Chondrocyte (in vitro differentiated cells): ENCODE measurements around the gene HEXA. TPM values are rescaled to one million over a fixed set of nuclear protein-coding genes. Genes with fewer than 3 reads are reported as not detected.

Experiments
- DNase-seq: peaks from one replicate; pipeline ENCODE4 v3.0.0; 2021; ENCODE audit warnings: mixed read lengths, low spot score
- H3K27ac Mint-ChIP-seq: one replicate; pipeline ENCODE4 v1.8.0; 2021; ENCODE audit warnings: mild to moderate bottlenecking, moderate library complexity, mixed read lengths; ENCODE audit not compliant: unreplicated experiment
- H3K27me3 Mint-ChIP-seq: 2 replicates; pipeline ENCODE4 v1.8.0; 2021; ENCODE audit warnings: low read depth, mixed read lengths
- H3K36me3 Mint-ChIP-seq: 2 replicates; pipeline ENCODE4 v1.8.0; 2021; ENCODE audit warnings: low read depth, mixed read lengths
- H3K4me1 Mint-ChIP-seq: 2 replicates; pipeline ENCODE4 v1.8.0; 2021; ENCODE audit warnings: low read depth, mild to moderate bottlenecking, mixed read lengths
- H3K4me3 Mint-ChIP-seq: one replicate; pipeline ENCODE4 v1.8.0; 2021; ENCODE audit warnings: mild to moderate bottlenecking, moderate library complexity, mixed read lengths; ENCODE audit not compliant: unreplicated experiment
- H3K9me3 Mint-ChIP-seq: 2 replicates; pipeline ENCODE4 v1.8.0; 2021; ENCODE audit warnings: low read depth, mixed read lengths
- total RNA-seq: library from RNA; stranded (reverse); gene quantifications from 3 replicates; pipeline ENCODE4 v1.2.1, GENCODE V29; 2021
- TF ChIP-seq, protein P1 (sequence below): fragments of 200-600 bp; sonication (generic); IDR thresholded peaks from 2 replicates; pipeline ENCODE4 v1.5.0; 2021; ENCODE audit warnings: antibody characterized with exemption, mild to moderate bottlenecking, moderate library complexity

The HEXA gene
- total RNA-seq, 1 donor from 2014 or later: 194 TPM

DNA sequence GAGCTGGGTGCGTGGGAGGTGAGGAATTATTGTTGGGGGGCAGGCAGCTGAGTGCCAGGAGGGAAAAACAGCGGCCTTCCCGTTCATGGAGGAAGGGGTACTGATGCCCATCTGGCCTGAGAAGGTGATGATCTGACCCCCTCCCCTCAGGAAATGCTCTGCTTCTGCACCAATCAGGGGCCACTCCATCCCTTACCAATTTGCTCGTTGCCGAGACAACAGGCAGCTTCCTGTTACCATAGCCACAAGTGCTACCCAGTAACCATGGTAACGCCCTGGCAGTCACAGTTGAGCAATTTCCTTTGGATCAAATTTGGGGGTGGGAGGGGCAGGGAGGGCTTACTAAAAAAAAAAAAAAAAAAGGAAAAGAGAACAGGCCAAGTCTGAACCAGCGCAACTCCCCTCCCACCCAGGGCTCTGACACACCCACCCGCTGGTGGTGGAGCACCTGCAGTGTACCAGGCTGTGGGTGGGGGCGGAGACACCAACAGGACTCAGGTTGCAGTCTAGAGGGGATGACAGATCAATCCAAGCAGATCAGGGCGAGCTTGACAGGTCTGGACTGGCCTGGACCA is 69.5 kb downstream of the HEXA start:
- Mint-ChIP-seq H3K36me3 (peaks cover 2% of the 10 kb centered on the region), H3K9me3 (no peaks in the 10 kb centered on the region), H3K4me3 (no peak overlapping the region), H3K27me3 (peaks cover 2% of the 10 kb centered on the region), H3K4me1 (peaks cover 11% of the 10 kb centered on the region), H3K27ac (no peak overlapping the region)
- TF ChIP-seq, protein P1, sequence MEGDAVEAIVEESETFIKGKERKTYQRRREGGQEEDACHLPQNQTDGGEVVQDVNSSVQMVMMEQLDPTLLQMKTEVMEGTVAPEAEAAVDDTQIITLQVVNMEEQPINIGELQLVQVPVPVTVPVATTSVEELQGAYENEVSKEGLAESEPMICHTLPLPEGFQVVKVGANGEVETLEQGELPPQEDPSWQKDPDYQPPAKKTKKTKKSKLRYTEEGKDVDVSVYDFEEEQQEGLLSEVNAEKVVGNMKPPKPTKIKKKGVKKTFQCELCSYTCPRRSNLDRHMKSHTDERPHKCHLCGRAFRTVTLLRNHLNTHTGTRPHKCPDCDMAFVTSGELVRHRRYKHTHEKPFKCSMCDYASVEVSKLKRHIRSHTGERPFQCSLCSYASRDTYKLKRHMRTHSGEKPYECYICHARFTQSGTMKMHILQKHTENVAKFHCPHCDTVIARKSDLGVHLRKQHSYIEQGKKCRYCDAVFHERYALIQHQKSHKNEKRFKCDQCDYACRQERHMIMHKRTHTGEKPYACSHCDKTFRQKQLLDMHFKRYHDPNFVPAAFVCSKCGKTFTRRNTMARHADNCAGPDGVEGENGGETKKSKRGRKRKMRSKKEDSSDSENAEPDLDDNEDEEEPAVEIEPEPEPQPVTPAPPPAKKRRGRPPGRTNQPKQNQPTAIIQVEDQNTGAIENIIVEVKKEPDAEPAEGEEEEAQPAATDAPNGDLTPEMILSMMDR: no peak
- no peak for DNase-seq

DNA sequence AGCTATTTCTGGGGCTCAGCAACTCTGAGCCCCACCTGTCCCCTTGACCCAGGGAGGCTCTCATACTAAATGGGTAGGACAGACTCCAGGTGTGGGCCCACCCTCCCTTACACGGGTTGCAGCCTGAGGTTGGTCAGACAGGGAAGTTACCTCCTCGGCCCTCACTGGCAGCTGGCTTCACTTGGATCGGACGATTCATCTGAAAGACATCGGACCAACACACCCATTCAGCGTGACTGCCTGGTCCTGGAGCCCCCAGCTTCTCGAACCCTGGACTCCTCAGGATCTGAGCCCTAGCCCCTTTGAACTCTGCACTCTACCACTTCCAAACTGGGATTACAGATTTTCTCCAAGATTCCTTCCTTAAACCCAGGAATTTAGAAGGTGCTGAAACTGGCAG is 71.2 kb downstream of the HEXA start:
- H3K27ac Mint-ChIP-seq: no peak overlapping the region
- no peak for DNase-seq
- no peaks in the 10 kb centered on the region for H3K9me3 Mint-ChIP-seq
- H3K4me1 Mint-ChIP-seq: peaks cover 11% of the 10 kb centered on the region
- H3K36me3 Mint-ChIP-seq: peaks cover 2% of the 10 kb centered on the region
- no peak overlapping the region for H3K4me3 Mint-ChIP-seq
- TF ChIP-seq, protein P1: no peak
- no peaks in the 10 kb centered on the region for H3K27me3 Mint-ChIP-seq

DNA sequence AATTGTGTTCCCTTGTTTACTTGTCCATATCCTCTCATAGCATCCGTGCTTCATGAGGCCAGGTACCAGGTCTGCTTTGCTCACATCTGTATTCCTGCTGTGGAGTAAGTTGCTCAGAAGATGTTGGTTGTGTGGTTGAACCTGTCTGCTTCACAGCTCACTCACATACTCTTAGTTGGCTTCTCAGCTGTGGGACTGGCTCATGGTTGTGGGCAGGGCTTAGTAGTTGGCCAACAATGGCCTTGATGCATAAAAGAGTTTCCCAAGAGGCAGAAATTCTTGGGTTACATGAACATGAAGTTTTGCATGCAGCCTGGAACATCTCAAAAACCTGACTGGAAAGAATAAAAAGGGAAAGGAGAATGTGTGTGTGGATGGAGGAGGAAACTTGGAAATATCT is 72.9 kb downstream of the HEXA start:
- H3K36me3 Mint-ChIP-seq: peaks cover 2% of the 10 kb centered on the region
- H3K27me3 Mint-ChIP-seq: no peaks in the 10 kb centered on the region
- H3K9me3 Mint-ChIP-seq: no peaks in the 10 kb centered on the region
- no peak overlapping the region for H3K27ac Mint-ChIP-seq
- no peak overlapping the region for H3K4me3 Mint-ChIP-seq
- H3K4me1 Mint-ChIP-seq: peaks cover 11% of the 10 kb centered on the region
- no peak for DNase-seq
- TF ChIP-seq, protein P1: no peak

Other genes with a start within 250 kb of the HEXA start
- 0.32 to 0.77 TPM (median 0.65 TPM) in 3 replicates for gene GRAMD2A, start 178.2 kb downstream of the HEXA start, total RNA-seq
- 909 to 976 TPM (median 944 TPM) in 3 replicates for gene PKM, start 144.8 kb downstream of the HEXA start, total RNA-seq
- gene PARP6, start 103.5 kb downstream of the HEXA start, total RNA-seq: 72.4 to 73.1 TPM (median 72.5 TPM) in 3 replicates
- gene CELF6, start 55.9 kb downstream of the HEXA start, total RNA-seq: 0.42 to 1.3 TPM in 2 of 3 replicates, not detected in the other
- not detected in 3 replicates for gene TMEM202, start 22.3 kb upstream of the HEXA start, total RNA-seq
- gene ARIH1, start 98.3 kb upstream of the HEXA start, total RNA-seq: 150 to 169 TPM (median 164 TPM) in 3 replicates